K562 (cell line): ENCODE measurements around the gene FAAH. TPM values are rescaled to one million over a fixed set of nuclear protein-coding genes. Genes with fewer than 3 reads are reported as not detected.
A peak's percentile ranks its signal among the peaks of the same experiment; 100 is the strongest.

Experiments
- CGGBP1 ChIP-seq: fragments of 250-450 bp; sonication (Bioruptor Pico); IDR thresholded peaks from 2 replicates; pipeline ENCODE4 v1.9.0; 2021; ENCODE audit warnings: mild to moderate bottlenecking
- CREB3L1 ChIP-seq: fragments of 450-650 bp; IDR thresholded peaks from 2 replicates; pipeline ENCODE4 v1.6.1; 2014; ENCODE audit warnings: low read depth, mild to moderate bottlenecking, moderate library complexity, borderline replicate concordance
- CREM ChIP-seq: IDR thresholded peaks from 2 replicates; pipeline ENCODE4 v1.6.1; 2014; ENCODE audit warnings: antibody characterized with exemption, low read depth
- E2F5 ChIP-seq: sonication (generic); formaldehyde crosslinking; IDR thresholded peaks from 2 replicates; pipeline ENCODE4 v1.8.0; 2022; ENCODE audit warnings: mild to moderate bottlenecking, missing genetic modification reagents
- ETS2 ChIP-seq: IDR thresholded peaks from 2 replicates; pipeline ENCODE4 v1.6.1; 2016; ENCODE audit warnings: borderline replicate concordance, missing genetic modification characterization, mild to moderate bottlenecking, moderate library complexity, missing compliant biosample characterization; ENCODE audit not compliant: poor library complexity, severe bottlenecking
- HMBOX1 ChIP-seq: sonication (generic); IDR thresholded peaks from 2 replicates; pipeline ENCODE4 v1.6.1; 2016
- JUND ChIP-seq, 2 experiments: IDR thresholded peaks; 2 replicates in 1 of 2; 3 replicates in 1 of 2; pipeline ENCODE4 v1.6.1; 2011; ENCODE audit warnings: borderline replicate concordance in 2 of 2, low read depth in 2 of 2, low read length in 2 of 2, improper control_type of control experiment in 1 of 2, missing biosample characterization in 1 of 2, missing genetic modification characterization in 1 of 2, missing genetic modification reagents in 1 of 2
- MCM2 ChIP-seq: fragments of 450-650 bp; IDR thresholded peaks from 2 replicates; pipeline ENCODE4 v1.6.1; 2017; ENCODE audit warnings: low read depth, mild to moderate bottlenecking
- NCOA4 ChIP-seq: fragments of 450-650 bp; IDR thresholded peaks from 2 replicates; pipeline ENCODE4 v1.6.1; 2018; ENCODE audit warnings: mild to moderate bottlenecking; ENCODE audit not compliant: partially characterized antibody
- RBM39 ChIP-seq: fragments of 200-400 bp; formaldehyde crosslinking; optimal IDR thresholded peaks from 2 replicates; pipeline ENCODE3; 2018; ENCODE audit warnings: low read depth, low read length
- SIX5 ChIP-seq, 2 experiments: IDR thresholded peaks; 2 replicates each; pipeline ENCODE4 v1.6.1; 2011; ENCODE audit warnings: low read length in 2 of 2, borderline replicate concordance in 1 of 2, low read depth in 1 of 2, mild to moderate bottlenecking in 1 of 2, moderate library complexity in 1 of 2; ENCODE audit not compliant: insufficient read depth in 1 of 2
- SMARCE1 ChIP-seq: fragments of 450-650 bp; IDR thresholded peaks from 2 replicates; pipeline ENCODE4 v1.7.1; 2016; ENCODE audit warnings: mild to moderate bottlenecking
- SUPT5H ChIP-seq: fragments of 450-650 bp; IDR thresholded peaks from 2 replicates; pipeline ENCODE4 v1.6.1; 2016
- ZBTB11 ChIP-seq, 3 experiments: fragments of 200-800 bp in 1 of 3; fragments of 250-450 bp in 1 of 3; fragments of 450-650 bp in 1 of 3; sonication (Bioruptor Pico) in 1 of 3; sonication (Bioruptor generic) in 1 of 3; formaldehyde crosslinking in 1 of 3; IDR thresholded peaks; 2 replicates each; pipeline versions ENCODE4 v1.6.1 to v1.8.0; 2016 to 2022; ENCODE audit warnings: mild to moderate bottlenecking in 2 of 3, missing genetic modification characterization in 2 of 3, missing compliant biosample characterization in 1 of 3, moderate library complexity in 1 of 3
- ZNF124 ChIP-seq: sonication (generic); formaldehyde crosslinking; IDR thresholded peaks from 2 replicates; pipeline ENCODE4 v1.8.1; 2022; ENCODE audit warnings: missing genetic modification reagents
- ZNF232 ChIP-seq: sonication (generic); formaldehyde crosslinking; IDR thresholded peaks from 2 replicates; pipeline ENCODE4 v1.8.0; 2022; ENCODE audit warnings: mild to moderate bottlenecking, missing genetic modification reagents
- ZNF778 ChIP-seq: fragments of 450-650 bp; formaldehyde crosslinking; IDR thresholded peaks from 2 replicates; pipeline ENCODE4 v1.4.0; 2020; ENCODE audit warnings: mild to moderate bottlenecking, moderate library complexity
- polyA plus RNA-seq, 8 experiments: library from polyadenylated mRNA; depleted of rRNA in 4 of 8; stranded (reverse) in 5 of 8; unstranded in 3 of 8; fragments of >200 nt; fragmentation: Nextera tagmentation in 2 of 8; fragmentation: Illumina TruSeq in 1 of 8; extraction: Ambion mirVana in 2 of 8; extraction: Trizol in 1 of 8; gene quantifications; 2 replicates each; pipeline versions ENCODE4 v1.2.1 to v1.2.3, GENCODE V29; 2011 to 2014; ENCODE audit warnings: inconsistent platforms in 1 of 8, missing spikeins in 1 of 8
- total RNA-seq, 7 experiments: library from RNA; depleted of rRNA in 6 of 7; stranded (reverse); fragments of >200 nt in 6 of 7; fragmentation: Illumina TruSeq in 2 of 7; extraction: Trizol in 2 of 7; gene quantifications; 2 replicates each; pipeline versions ENCODE4 v1.2.1 to v1.2.3, GENCODE V29; 2011 to 2021; ENCODE audit warnings: low replicate concordance in 1 of 7

The FAAH gene
- total and polyA plus RNA-seq, 9 of the 15 experiments (the other 6 are each of a cell fraction or from before 2014, with no cell fraction given) = 0.06 to 1.1 (median 0.32) TPM

GRCh38 chr1:46449223-46450159, 55.4 kb downstream of the FAAH start (continued):
- TF ChIP-seq HMBOX1 = no peak
- no peak for TF ChIP-seq ZNF124 (CRISPR knock-in tag)
- TF ChIP-seq SUPT5H = no peak
- TF ChIP-seq ETS2 = no peak
- no peak for TF ChIP-seq CREB3L1
- no peak for TF ChIP-seq SMARCE1
- TF ChIP-seq CREM = peak; percentile 59
- no peak for TF ChIP-seq CGGBP1 (CRISPR knock-in tag)
- no peak for TF ChIP-seq SIX5 (IDR thresholded peaks at IDR 0.05; ENCODE audit: borderline replicate concordance in 1 of 2, insufficient read depth in 1 of 2, low read depth in 1 of 2, low read length in 2 of 2)
- no peak for TF ChIP-seq ZNF778 (CRISPR knock-in tag)
- no peak for TF ChIP-seq NCOA4
- no peak for TF ChIP-seq E2F5 (CRISPR knock-in tag)
- TF ChIP-seq ZNF232 (CRISPR knock-in tag) = no peak
- TF ChIP-seq RBM39 = no peak
- 0 out of 6 replicates have a peak, but pooled peaks of 1 of the 3 experiments have one; percentile 50 for TF ChIP-seq ZBTB11 (CRISPR knock-in tag; IDR thresholded peaks at IDR 0.05)
- no peak for TF ChIP-seq MCM2
- 0 out of 2 replicates have a peak, but pooled peaks have one; percentile 27 for TF ChIP-seq JUND (IDR thresholded peaks at IDR 0.05; ENCODE audit: borderline replicate concordance, low read depth, low read length)
- no peak; the same call in 2 of the 3 replicates for TF ChIP-seq JUND (tag; IDR thresholded peaks at IDR 0.05; ENCODE audit: borderline replicate concordance, low read depth, low read length)
